ENCODE results near the gene APLP2.

APLP2 gene

DNA sequence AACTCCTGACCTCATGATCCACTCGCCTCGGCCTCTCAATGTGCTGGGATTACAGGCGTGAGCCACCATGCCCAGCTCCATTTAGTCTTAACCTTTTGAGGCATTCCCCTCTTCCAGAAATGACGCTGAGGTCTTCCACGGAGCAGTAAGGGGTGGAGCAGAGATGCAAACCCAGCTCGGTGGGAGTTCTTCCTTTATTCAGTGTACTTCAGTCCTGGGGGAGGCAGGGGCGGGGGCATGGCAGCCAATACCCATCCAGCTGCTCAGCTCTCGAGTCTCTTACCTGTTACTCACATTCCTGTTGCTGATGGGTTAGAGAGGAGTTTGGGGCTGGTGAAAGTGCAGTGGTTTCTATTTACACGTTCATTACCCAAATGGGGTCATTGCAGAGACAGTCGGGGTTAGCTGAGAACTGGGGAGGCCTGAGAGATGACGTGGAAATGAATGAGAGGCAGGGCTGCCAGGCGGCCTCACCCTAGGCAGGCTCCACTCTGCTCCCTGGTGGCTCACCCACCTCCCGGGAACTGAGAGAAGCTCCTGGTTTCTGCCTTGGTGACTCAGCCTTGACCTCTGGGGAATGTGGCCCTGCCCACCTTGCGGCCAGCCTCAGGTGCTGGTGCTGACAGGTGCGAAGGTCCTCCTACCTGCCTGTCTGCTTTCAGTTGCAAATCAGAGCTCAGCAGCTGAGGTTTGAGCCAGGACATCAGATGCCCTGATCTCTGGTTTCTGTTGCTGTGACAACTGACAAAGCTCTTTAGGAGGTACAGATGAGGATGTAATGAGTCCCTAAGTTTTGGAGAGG, 76.5 kb downstream of the APLP2 start:
- DNase-seq (ENCODE audit: low read depth), result no peak

DNA sequence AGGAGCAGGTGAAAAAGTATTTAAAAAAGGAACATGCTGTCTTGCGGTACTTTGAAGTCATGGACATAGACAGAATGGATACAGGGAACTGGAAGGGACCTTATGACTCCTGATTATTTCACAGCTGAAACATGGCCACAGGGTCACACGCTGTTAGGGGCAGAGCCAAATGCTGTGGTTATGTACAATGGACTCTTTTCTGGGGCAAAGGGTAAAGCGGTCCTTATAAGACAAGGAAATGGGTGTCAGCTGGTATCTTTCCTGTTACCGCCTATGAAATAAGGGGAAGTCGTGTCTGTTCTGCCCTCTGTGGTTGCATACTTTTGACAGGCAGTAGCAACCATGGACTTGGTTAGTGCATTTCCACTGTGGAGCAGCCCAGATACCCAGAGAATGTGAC, 77.1 kb downstream of the APLP2 start:
- no peak for DNase-seq (ENCODE audit: low read depth)

DNA sequence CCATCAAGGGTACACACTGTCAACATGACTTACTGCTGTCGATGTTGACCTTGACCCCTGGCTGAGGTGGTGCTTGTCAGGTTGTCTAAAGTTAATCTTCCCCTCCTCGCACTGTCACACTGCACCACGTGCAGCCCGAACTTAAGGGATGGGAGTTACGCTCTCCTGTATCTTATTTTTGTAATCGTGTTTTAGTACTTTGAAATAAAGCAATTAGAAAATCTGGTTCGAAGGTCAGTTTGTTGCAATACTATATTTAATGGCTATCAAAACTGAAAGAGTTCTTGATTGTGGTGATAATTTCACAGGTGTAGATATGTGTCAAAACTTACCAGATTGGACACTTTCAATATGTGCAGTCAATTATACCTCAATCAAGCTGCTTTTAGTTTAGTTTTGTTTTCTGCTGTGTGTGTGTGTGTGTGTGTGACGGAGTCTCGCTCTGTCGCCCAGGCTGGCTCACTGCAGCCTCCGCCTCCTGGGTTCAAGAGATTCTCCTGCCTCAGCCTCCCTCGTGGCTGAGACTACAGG, 79.2 kb downstream of the APLP2 start:
- DNase-seq (ENCODE audit: low read depth), result no peak

DNA sequence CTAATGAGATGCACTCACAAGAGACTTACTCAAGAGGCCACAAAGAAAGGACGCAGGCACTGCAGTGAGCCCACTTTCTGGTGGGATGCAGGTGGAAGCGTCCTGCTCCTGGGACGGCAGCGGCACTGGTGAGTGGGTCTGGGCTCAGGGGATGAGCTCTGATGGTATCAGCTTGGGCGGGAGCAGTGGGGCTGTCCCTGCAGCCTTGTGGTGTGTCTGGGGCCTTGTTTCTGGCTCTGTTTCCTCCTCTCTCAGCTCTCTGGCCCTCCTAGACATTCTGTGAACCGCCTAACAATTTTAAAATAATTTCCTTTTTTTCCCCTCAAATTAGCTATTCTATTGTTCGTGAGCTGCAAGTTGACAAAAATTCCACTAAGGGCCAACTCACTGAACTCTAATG, 81.1 kb downstream of the APLP2 start:
- DNase-seq (ENCODE audit: low read depth), result no peak

- DNase-seq (ENCODE audit: low read depth), result no peak
These were observed 81.5 kb downstream of the APLP2 start for GRCh38 chr11:130151196-130151595.

GRCh38 chr11:130156108-130157022, 86.7 kb downstream of the APLP2 start:
- no peak for DNase-seq (ENCODE audit: low read depth)

GRCh38 chr11:130157101-130157500, 87.4 kb downstream of the APLP2 start:
- DNase-seq (ENCODE audit: low read depth), result no peak

GRCh38 chr11:130157840-130158239, 88.1 kb downstream of the APLP2 start:
- no peak for DNase-seq (ENCODE audit: low read depth)

DNA sequence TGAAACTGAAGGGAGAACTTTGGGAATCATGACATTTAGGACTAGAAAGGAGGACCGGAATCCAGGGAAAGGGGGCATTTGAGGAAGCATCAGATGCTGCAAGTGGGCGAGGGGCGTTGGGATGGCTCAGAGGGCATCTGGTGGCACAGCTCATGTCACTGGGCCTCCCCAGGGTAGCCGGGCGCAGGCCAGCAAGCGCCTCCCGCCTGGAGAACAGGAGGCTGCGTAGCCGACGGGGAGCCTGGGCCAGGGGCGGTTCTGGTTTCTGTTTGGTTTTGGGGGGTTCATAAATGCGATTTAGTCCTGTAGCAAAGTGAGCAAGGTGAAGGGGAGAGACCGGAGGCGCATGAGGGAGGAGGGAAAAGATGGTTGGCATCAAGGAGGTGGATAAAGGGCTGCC, 89.4 kb downstream of the APLP2 start:
- DNase-seq (ENCODE audit: low read depth), result no peak

DNA sequence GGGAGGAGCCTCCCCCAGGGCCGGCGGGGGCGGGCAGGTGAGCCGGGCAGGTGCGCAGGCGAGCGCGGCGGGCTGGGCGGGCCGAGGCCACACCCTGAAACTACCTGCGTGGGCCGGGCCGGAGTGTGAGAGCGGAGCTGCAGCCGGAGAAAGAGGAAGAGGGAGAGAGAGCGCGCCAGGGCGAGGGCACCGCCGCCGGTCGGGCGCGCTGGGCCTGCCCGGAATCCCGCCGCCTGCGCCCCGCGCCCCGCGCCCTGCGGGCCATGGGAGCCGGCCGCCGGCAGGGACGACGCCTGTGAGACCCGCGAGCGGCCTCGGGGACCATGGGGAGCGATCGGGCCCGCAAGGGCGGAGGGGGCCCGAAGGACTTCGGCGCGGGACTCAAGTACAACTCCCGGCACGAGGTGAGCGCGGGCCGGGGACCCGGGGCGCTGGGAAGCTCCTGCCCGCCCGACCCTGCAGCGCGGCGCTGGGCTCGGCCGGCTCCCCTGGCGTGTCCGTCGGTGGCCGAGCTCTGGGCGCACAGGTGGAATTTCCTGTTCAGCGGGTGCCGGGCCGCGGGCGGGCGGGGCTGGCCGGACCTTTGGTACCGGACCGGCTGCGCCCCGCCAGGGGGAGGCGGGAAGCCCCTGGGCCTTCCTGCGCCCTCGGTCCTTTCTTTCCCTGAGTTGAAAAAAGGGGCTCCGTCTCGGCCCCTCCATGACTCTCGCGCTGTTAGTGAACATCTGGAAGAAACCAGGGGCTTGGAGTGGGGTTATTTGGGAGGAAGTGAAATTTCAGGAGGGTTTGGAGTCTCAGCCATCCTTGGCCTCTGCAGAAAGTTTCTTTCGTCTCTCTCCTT, 90.2 kb downstream of the APLP2 start, which contains the start of gene ST14:
TSS of gene ST14 (plus strand) at position 126 of the 841 bp plus-strand sequence. CDS start at position 324, 198 bp downstream.
- DNase-seq (ENCODE audit: low read depth), result no peak

- no peak for DNase-seq (ENCODE audit: low read depth)
These were observed 90.9 kb downstream of the APLP2 start for GRCh38 chr11:130160498-130161155.

DNA sequence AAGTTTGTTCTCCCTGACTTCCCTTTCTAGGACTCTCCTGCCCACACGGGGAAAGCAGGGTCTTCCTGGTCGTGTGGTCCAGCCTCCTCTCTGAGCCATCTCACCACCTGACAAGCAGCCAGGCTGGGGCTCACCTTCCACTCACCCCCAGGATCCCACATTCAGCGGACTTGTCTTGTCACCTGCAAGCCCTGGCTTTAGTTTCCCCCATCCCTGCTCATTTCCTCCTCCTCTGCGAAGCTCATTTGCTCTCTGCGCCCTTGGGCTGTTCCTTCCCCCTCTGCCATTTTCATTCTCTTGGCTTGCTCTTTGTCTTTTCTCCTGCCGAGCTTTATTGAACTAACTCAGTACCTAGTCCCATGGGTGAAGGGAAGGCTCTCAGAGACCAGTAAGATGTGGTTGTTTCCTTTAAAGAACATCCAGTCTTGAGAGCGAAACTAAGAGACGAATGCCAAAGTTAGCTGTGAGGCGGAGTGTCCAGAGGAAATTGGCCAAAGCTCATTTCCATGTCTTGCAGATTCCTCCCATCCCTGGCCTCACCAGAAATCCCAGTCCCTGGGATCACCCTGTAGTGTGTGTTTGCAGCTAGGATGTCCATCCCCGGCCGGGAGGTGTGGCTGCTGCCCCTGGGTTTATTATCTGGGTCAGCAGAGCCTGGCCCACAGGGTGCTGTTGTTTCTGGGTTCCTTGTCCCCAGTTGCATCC, 91.9 kb downstream of the APLP2 start:
- no peak for DNase-seq (ENCODE audit: low read depth)

DNA sequence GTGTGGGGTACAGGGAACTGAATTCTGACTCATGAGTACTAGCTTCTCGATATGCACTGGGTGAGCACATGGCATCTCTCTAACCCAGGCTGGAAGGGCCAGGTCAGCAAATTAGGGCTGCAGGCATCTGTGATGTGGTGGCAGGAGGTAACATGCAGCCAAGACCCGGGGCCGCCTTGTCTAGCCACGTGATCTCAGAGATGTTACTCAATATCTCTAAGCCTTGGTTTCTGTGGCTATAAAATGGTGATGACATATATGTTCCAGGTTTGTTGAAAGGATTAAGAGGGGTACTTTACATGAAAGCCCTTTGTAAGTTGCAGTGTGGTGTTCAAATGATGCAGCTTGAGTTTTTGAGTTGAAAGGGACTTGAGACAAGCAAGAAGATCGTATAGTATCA, 93.0 kb downstream of the APLP2 start:
- no peak for DNase-seq (ENCODE audit: low read depth)

DNA sequence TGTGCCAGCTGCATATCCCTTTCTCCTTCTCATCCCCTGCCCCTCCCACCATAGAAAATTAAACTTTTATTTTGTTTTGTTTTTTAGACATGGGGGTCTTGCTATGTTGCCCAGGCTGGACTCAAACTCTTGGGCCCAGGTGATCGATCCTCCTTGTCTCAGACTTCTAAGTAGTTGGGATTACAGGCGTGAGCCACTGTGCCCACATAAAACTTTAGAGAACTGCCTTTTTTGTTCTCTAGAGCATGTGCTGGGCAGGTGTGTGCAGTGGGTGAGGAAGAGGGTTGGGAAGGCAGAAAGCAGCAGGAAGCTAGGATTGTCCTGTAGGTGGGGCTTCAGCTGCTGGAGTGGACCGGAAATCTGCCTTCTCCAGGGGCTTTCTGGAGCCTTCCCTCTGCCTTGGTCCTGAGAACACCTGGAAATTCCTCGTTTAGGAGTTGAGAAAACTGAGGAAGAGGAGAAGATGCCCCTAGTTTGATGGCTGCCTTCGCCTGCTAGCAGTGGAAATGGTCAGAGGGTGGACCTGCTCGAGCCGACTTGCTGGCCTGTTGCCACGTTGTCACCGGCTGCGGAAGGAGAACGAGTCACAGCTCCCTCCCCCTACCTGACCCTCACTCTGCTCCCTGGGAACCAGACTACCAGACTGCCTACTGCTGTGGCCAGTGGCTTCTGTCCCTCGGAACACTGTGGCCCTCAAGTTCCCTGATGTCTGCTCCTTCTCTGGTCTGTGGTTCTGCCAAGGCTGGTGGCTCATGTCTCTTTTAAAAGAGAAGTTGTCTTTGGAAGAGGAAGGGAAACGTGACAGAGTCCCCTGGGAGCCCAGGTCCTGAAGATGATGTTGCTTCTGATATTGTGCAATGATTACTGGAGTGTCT, 93.9 kb downstream of the APLP2 start:
- DNase-seq (ENCODE audit: low read depth), result no peak

DNA sequence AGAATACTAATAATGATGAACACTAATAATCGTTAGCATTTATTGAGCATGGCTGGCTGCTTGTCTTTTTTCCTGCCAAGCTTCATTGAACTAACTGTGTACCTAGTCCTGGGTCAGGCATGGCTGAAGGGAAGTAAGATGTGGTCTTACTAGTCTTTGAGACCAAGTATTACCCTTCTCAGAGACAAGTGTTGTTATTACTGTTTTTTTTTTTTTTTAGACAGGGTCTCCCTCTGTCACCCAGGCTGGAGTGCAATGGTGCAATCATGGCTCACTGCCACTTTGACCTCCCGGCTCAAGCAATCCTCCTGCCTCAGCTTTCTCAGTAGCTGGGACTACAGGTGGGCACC, 94.5 kb downstream of the APLP2 start:
- no peak for DNase-seq (ENCODE audit: low read depth)

- no peak for DNase-seq (ENCODE audit: low read depth)
These were observed 96.1 kb downstream of the APLP2 start for GRCh38 chr11:130165601-130166456.

GRCh38 chr11:130166457-130166784, 96.7 kb downstream of the APLP2 start:
- peak; percentile 23 for DNase-seq (ENCODE audit: low read depth)

GRCh38 chr11:130167146-130167545, 97.5 kb downstream of the APLP2 start:
- no peak for DNase-seq (ENCODE audit: low read depth)

- no peak for DNase-seq (ENCODE audit: low read depth)
These were observed 98.4 kb downstream of the APLP2 start for GRCh38 chr11:130168105-130168504.
